Nasal cavity respiratory epithelium epithelial cell of viscerocranial mucosa (primary cell): ENCODE measurements around the gene RGS9BP. TPM values are rescaled to one million over a fixed set of nuclear protein-coding genes. Genes with fewer than 3 reads are reported as not detected.

Experiments
- total RNA-seq: library from RNA; depleted of rRNA; stranded (reverse); fragments of >200 nt; gene quantifications from 2 replicates; pipeline ENCODE4 v1.2.3, GENCODE V29; 2014

RGS9BP gene
- total RNA-seq, result 0.57 and 1.0 TPM in 2 replicates

DNA sequence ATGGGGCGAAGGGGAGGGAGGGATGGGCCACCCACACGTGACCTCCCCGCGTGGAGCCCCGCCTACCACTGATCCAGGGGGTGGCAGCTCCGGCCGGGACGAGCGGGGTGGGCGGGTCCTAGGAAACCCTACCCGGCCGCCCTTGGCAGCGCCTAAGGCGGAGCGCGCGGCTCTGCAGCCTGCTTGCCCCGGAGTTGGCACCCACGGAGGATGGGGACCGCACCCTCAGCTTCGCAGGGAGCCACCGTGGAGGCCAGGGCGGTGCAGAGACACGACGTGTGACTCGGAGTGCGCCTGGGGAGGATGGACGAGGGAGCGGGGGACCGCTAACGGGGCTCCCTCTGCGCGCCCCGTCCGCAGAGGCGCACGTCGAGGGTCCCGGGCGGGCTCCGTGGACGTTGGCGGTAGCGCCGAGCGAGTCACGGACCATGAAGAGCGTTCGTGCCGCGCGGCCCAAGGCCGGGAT, at the start of gene RGS9BP:
RGS9BP (plus strand) TSS at position 129 of the 466 bp plus-strand sequence. CDS start 416 bp downstream, outside the sequence.

GRCh38 chr19:32674931-32675719, 523 bp upstream of the RGS9BP start, which contains the start of gene ANKRD27:
Gene ANKRD27 (minus strand): TSS chr19:32675180. CDS start chr19:32659015, 16,165 bp downstream.

DNA sequence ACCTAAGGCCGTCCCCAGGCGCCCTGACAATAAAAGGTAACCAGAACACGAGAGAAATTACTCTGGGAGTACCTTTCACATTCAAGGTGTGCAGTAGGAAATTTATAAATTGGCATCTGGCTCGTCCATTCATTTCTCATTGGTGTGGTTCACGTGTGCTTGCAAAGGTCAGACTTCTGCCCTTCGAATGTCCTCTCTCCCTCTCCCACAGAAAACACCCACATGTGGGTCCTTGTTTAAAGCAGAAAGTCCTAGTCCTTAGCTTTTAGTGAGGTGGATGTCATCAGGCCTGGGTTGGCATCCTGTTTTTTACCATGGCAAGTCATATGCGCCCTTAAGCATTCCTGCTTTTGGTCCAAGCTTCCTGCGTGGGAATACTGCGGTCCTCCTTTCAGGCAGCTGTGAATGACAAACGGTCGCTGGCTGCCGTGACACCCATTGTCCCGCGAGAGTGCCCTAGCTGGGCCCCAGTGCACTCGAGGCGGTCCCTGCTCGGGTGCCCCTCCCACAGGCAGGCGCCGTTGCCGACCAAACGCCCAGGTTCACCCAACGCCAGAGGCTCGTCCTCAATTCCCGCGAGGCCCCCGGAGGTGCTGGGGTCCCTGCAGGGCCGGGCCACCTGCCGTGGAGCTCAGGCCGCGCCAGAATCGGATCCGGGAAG, 15.8 kb downstream of the RGS9BP start, which contains the start of gene NUDT19:
NUDT19 (plus strand) TSS at position 531 of the 661 bp plus-strand sequence. CDS start 140 bp downstream, outside the sequence.

DNA sequence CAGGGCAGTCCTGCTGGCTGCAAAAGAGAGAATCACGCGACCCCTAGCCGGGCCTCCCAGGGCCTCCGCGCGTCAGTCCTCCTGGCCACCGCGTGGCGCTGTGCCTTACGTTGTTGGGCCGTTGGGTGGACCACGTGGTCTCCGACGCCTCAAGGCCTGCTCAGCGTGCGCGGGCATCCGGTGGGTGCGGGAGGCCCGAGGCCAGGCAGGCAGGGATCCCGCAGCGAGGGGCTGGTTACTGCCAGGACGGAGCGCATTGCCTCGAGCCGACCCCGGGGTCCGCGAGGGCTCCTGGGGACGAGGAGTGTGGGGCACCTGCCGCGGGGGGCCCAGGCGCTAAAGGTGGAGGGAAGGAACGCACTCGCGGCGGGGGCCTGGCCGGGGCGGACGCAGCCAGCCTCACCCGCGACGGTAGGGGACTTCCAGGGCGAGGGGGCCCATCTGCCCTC, 44.0 kb downstream of the RGS9BP start, which contains the start of gene TDRD12:
TDRD12 (plus strand) TSS at position 157 of the 449 bp plus-strand sequence. CDS start 306 bp downstream, outside the sequence.

Other genes starting within 250 kb of the RGS9BP start
- 112 and 144 TPM in 2 replicates for gene PDCD5, start 94.7 kb upstream of the RGS9BP start, total RNA-seq
- gene ANKRD27, start 668 bp upstream of the RGS9BP start, total RNA-seq, result 39.3 and 55.1 TPM in 2 replicates
- 10.6 and 25.8 TPM in 2 replicates for gene NUDT19, start 16.0 kb downstream of the RGS9BP start, total RNA-seq
- under 0.01 and 1.00 TPM in 2 replicates for gene TDRD12, start 43.9 kb downstream of the RGS9BP start, total RNA-seq
- 0.28 TPM in 1 of 2 replicates, not detected in the other for gene SLC7A9, start 193.9 kb downstream of the RGS9BP start, total RNA-seq